Fibroblast of skin of left quadriceps (primary cell): ENCODE results near the gene TRPM6.

Experiments
- DNase-seq, 2 experiments: peaks; one replicate each; pipeline ENCODE4 v3.0.0-alpha.2; 2013; ENCODE audit warnings: low read depth in 2 of 2

TRPM6 gene

GRCh38 chr9:74775396-74775795, 112.3 kb downstream of the TRPM6 start:
- no peak for DNase-seq

GRCh38 chr9:74773886-74774479, 113.7 kb downstream of the TRPM6 start:
- peak; percentile 35 for DNase-seq

DNA sequence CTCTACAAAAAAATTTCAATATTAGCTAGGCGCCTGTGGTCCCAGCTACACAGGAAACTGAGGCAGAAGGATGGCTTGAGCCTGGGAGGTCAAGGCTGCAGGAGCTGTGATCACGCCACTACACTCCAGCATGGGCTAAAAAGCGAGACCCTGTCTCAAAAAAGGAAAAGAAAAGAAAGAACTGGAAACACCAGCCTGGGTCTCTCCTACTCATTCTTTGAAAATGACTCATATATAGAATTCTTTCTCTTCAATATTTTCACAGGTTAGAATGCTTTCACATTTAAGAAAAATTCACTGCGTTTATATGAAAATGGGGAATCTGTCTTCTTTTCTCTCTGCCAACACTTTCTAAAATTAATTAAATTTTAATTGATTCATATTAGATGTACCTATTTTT, 115.6 kb downstream of the TRPM6 start:
- no peak for DNase-seq

GRCh38 chr9:74771672-74772071, 116.0 kb downstream of the TRPM6 start:
- no peak for DNase-seq

- no peak for DNase-seq
Observed at GRCh38 chr9:74771262-74771585, 116.5 kb downstream of the TRPM6 start.

GRCh38 chr9:74770508-74771261, 117.0 kb downstream of the TRPM6 start:
- no peak for DNase-seq

DNA sequence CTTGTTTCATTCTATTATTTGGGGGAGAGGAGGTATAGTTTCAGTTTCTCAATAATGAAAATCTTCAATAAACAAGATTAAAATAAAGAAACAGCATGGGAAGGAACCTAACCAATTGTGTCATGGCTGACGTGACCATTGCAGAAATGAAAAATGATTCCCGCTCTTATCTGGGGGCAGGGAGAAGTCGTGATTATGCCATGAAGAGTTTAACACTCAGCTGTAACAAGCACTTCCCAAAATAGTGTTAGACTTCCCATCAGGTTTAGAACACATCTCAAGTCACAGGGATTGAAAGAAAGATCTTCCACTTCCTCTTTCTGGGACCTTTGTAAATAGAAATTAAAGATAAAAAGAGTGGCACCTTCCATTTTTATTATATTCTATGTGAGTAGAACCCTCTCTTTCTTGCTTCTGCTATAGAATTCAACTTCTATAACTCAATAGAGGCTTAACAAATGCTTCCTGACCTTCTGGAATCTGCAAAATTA, 122.2 kb downstream of the TRPM6 start:
- DNase-seq = no peak

DNA sequence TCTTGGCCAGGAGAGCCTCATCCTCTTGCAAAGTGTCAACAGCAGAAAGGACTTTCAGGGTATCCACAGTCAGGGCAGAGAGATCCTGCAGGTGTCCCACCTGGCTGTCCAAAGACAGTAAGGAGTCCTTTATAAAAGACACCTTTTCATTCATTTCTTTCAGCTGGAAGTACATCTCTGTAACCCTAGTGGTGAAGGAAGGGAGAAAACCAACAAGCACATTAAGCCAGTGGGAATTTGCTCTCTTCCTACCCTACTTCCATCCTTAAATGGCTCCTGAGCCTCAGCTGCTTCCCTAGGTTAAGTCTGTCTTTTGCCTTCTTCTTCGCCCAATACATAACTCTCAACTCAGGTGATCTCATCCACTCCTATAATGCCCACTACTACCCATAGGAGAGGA, 124.8 kb downstream of the TRPM6 start:
- no peak for DNase-seq

GRCh38 chr9:74760031-74760700, 127.6 kb downstream of the TRPM6 start:
- DNase-seq = peak; percentile 61 to 65

DNA sequence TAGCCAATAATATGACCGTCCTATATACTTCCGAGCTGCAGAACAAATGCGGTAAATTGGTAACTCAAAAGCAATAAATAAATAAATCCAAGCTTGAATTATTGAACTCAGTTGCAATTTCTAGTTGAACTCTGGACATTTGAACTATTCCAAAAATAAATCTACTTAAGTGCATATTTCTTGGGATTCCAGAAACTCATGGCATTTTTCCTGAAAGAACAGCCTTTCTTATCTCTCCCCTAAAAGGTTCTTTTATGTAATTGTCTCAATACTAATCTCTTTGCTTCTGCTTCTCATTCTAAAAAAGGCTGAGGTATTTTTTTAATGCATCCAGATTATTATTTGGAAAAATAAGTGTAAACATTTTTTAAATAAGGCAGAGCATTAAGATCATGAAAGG, 131.7 kb downstream of the TRPM6 start:
- no peak for DNase-seq

- DNase-seq = no peak
Observed at GRCh38 chr9:74755355-74755754, 132.4 kb downstream of the TRPM6 start.

GRCh38 chr9:74753650-74754049, 134.1 kb downstream of the TRPM6 start:
- DNase-seq = no peak

- no peak for DNase-seq
Observed at GRCh38 chr9:74748966-74749365, 138.8 kb downstream of the TRPM6 start.

DNA sequence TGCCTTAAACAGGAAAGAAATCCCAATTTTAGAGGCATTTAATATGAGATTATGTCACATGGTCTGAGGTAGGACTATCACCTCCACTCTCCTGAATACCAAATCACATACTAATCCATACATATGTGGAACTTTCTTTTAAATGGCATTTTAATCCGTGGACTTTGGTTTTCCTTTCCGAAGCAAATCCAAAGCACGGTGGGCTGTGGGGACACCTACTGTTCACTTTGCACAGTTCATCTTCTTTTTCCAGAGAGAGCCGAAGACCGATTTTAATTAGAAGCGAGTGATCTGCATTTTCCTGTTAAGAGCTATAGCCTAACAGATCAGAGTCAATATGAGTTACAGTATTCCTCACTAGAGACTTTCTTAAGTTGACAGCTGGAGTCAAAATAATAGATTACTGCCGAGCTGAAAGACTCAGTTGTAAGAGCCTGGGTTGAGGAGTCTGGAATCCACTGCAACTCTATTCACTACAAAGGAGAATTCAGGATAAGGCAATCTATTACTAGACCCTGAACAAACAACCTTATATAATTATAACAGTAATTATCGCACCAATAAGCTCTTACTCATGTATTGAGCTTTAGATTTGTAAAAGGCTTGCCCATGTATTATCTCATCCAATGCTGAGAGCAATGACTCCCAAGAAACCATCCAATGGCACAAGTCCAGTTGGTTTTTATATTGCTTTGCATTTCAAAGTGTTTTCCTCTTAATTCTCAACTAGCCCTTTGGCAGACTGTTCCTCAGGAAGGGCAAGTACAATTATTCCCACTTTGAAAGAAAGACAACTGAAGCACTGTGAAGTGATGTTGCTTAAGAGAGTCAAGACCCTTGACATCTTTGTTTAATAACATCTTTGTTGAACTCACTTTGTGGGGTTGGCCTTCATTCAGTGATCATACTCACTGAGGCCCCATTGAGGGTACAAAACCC, 144.7 kb downstream of the TRPM6 start:
- DNase-seq = peak in 1 of 2 experiments; percentile 3

- no peak for DNase-seq
Observed at GRCh38 chr9:74742191-74742790, 145.4 kb downstream of the TRPM6 start.

DNA sequence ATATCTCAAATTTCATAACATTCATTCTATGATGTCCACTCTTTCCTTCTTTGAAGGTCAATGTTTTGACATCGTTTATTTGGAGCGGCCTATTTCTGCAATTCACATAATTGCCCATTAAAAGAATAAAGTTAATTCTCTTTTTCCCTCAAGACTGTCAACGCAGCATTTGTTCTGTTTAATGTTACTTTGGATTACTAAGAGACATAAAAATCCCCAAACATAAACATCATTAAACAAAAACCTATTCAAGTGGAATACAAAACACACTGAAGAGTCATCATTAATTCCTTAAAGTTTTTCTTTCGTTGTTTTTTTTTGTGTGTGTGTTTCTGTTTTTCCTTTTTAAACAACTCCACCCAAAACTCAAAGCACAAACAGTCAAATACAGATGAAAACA, 151.1 kb downstream of the TRPM6 start:
- DNase-seq = no peak

DNA sequence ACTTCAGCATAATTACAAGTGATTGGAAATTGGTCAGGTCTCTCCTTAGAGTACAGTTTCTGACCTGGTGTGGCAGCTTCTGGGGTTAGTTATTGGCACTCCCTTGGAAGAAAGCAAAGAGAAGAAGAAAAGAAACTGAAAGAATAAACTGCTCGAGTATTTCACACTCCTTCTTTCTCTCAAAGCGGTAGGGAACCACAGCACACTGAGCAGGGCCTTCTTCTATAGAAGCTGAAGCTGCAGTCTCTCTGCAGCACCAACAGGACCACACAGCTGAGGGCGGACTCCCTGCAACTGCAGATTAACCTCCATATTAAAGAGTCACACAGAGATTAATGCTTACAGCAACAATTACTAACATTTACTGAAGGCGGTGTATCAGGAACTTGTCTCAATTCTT, 152.0 kb downstream of the TRPM6 start:
- no peak for DNase-seq

GRCh38 chr9:74729136-74729695, 158.5 kb downstream of the TRPM6 start:
- peak in 1 of 2 experiments; percentile 1 for DNase-seq

DNA sequence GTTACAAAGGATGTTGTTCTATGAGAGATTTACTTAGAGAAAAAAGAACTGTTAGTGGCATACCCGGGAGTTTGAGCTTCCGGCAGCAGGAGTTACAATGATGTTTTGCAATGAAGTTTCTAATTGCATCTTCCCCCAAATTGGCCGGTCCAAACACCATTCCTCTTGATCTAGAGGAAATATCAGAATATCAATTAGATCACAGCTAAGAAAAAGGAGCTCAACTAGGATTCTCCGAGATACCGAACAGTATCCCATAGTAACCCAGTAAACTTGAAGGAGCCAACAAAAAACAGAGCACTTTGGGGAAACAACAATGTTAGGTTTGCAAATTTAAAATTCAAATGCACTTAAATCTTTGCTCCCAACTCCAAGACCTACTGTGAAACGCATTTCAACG, 159.5 kb downstream of the TRPM6 start:
- no peak for DNase-seq

GRCh38 chr9:74726581-74726980, 161.1 kb downstream of the TRPM6 start:
- no peak for DNase-seq

DNA sequence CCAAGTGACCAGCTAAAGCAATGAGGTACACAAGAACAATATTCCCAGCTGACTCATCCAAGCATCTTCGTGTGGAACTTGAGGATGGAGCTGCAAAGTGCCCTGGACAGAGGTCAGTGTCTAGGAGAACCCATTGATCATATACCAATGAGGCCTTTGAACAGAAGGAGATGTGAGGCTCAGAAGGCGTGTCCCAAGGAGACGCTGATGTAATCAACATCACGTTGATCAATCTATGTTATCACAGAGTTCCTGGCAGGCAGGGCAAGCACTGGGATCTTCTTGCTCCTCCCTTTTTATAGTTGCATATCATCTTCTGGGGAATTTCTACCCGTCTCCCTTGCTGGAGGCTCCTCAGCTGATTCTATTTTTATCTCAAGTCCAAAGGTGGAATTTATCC, 163.4 kb downstream of the TRPM6 start:
- DNase-seq = no peak
